ELR (cell line): Measurements from ENCODE around the gene MPND.

Experiments
- DNase-seq: peaks from one replicate; pipeline ENCODE4 v3.0.0-alpha.2; 2015; ENCODE audit warnings: low read depth

MPND gene

GRCh38 chr19:4343370-4344307 is at the start of gene MPND:
Gene MPND, plus strand, starts transcription at chr19:4343562. Its CDS starts 32 bp downstream, at chr19:4343594.
- peak; percentile 87 for DNase-seq

GRCh38 chr19:4294389-4294788 is 49.0 kb upstream of the MPND start:
- no peak for DNase-seq

- DNase-seq, result no peak
These were observed 47.2 kb upstream of the MPND start for GRCh38 chr19:4295972-4296771.

GRCh38 chr19:4297901-4298809 is 45.2 kb upstream of the MPND start:
- peak; percentile 37 for DNase-seq

- DNase-seq, result no peak
These were observed 44.4 kb upstream of the MPND start for GRCh38 chr19:4298810-4299550.

GRCh38 chr19:4300589-4300988 is 42.8 kb upstream of the MPND start:
- no peak for DNase-seq

GRCh38 chr19:4301590-4302242 is 41.6 kb upstream of the MPND start:
- no peak for DNase-seq

- DNase-seq, result no peak
These were observed 41.1 kb upstream of the MPND start, which contains the start of gene TMIGD2 for GRCh38 chr19:4302243-4302640. Gene TMIGD2, minus strand, starts transcription at chr19:4302389. Its CDS starts 4 bp downstream, at chr19:4302385.

- DNase-seq, result no peak
These were observed 39.4 kb upstream of the MPND start for GRCh38 chr19:4303819-4304537.

- DNase-seq, result peak; percentile 82
These were observed 38.7 kb upstream of the MPND start, which contains the start of gene FSD1 for GRCh38 chr19:4304538-4305256. Gene FSD1, plus strand, starts transcription at chr19:4304598. Its CDS starts 149 bp downstream, at chr19:4304747.

GRCh38 chr19:4305257-4305612 is 38.1 kb upstream of the MPND start:
- DNase-seq, result no peak

GRCh38 chr19:4305659-4306058 is 37.7 kb upstream of the MPND start:
- no peak for DNase-seq

GRCh38 chr19:4310247-4311121 is 32.9 kb upstream of the MPND start:
- DNase-seq, result peak; percentile 52

- no peak for DNase-seq
These were observed 29.4 kb upstream of the MPND start for GRCh38 chr19:4313847-4314490.

GRCh38 chr19:4316956-4317355 is 26.4 kb upstream of the MPND start:
- DNase-seq, result no peak

- DNase-seq, result no peak
These were observed 24.9 kb upstream of the MPND start for GRCh38 chr19:4318460-4318859.

- no peak for DNase-seq
These were observed 24.2 kb upstream of the MPND start for GRCh38 chr19:4319067-4319718.
